Cardiac fibroblast (primary cell): ENCODE results near the gene CYP4F3.

Experiments used
- DNase-seq, 2 donors: peaks; one replicate each; pipeline versions ENCODE4 v3.0.0 to v3.0.0-alpha.2; 2010; ENCODE audit warnings: low read depth in 2 of 2
- H3K4me3 ChIP-seq, 2 donors: replicated peaks in 1 of 2; 1 replicate in 1 of 2; 2 replicates in 1 of 2; pipeline ENCODE4 v1.5.1; 2011; ENCODE audit warnings: low read depth in 2 of 2, low read length in 2 of 2, mild to moderate bottlenecking in 2 of 2, moderate library complexity in 1 of 2
- CTCF ChIP-seq: IDR thresholded peaks from one replicate; pipeline ENCODE4 v1.5.1; 2011; ENCODE audit warnings: low read depth, mild to moderate bottlenecking, low read length, inconsistent platforms

CYP4F3 gene

GRCh38 chr19:15633082-15633835 is 7.4 kb upstream of the CYP4F3 start:
- no peak for DNase-seq
- H3K4me3 ChIP-seq, result no peak overlapping the region
- TF ChIP-seq CTCF, result no peak

- no peak for DNase-seq
- TF ChIP-seq CTCF, result no peak
Observed at GRCh38 chr19:15634105-15634504, 6.6 kb upstream of the CYP4F3 start.

DNA sequence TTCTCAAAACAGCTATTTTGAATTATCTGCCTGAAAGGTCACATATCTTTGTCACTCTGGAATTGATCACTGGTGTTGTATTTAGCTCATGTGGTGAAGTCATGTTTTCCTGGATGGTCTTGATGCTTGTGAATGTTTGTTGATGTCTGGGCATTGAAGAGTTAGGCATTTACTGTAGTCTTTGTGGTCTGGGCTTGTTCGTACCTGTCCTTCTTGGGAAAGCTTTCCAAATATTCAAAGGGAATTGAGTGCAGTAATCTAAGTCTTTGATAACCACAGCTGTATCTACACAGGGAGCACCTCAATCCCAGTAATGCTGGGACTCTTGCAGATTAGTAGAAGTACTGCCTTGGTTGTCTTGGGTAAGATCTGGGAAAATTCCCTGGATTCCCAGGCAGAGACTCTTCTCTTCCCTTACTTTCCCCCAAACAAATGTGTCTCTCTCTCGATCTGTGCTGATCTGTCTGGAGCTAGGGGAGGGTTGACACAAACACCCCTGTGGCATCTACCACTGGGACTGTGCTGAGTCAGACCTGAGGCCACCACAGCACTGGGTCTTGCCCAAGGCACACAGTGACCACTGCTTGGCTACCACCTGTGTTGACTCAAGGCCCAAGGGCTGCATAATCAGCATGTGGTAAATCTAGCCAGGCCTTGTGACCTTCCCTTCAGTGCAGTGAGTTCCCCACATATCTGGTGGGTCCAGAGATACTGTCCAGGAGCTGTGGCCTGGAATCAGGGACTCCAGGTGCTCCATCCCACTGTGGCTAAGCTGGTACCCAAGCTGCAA is 5.5 kb upstream of the CYP4F3 start:
- no peak for TF ChIP-seq CTCF
- no peak for DNase-seq
- no peak overlapping the region for H3K4me3 ChIP-seq

More at GRCh38 chr19:15634105-15634504, 6.6 kb upstream of the CYP4F3 start:
- no peak overlapping the region for H3K4me3 ChIP-seq

DNA sequence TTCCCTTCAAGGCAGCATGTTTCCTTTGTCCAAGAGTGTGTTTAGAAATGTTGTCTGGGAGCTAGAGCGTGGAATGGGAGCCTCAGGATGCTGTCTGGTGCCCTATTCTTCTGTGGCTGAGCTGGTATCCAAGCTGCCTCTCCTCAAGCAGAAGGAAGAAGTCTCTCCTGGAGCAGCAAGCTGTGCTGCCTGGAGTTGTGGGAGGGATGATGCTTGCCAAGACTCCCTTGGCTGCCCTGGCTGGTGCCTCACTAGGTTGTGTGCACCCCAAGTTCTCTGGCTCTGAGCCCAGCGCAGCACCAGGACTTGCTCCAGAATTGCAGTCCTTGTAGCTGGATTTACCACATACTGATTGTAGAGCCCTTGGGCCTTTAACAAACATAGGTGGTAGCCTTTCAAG is 4.7 kb upstream of the CYP4F3 start:
- H3K4me3 ChIP-seq, result no peak overlapping the region
- DNase-seq, result no peak
- TF ChIP-seq CTCF, result no peak

DNA sequence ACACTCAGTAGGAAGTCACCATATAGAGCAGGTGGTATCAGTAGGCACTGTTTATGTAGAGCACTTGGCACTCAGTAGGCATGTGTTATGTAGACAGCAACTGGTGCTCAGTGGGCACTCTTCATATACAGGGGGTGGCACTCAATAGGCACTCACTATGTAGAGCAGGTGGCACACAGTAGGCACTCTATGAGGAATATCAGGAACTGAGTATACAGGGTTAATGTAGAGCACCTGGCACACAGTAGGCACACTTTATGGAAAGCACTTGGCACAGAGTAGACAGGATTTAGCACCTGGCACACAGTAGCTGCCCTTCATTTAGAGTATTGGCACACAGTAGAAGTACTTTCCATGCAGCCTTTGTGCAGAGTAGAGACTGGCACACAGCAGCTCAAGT is 1.1 kb upstream of the CYP4F3 start:
- DNase-seq, result no peak
- TF ChIP-seq CTCF, result no peak
- H3K4me3 ChIP-seq, result no peak overlapping the region

DNA sequence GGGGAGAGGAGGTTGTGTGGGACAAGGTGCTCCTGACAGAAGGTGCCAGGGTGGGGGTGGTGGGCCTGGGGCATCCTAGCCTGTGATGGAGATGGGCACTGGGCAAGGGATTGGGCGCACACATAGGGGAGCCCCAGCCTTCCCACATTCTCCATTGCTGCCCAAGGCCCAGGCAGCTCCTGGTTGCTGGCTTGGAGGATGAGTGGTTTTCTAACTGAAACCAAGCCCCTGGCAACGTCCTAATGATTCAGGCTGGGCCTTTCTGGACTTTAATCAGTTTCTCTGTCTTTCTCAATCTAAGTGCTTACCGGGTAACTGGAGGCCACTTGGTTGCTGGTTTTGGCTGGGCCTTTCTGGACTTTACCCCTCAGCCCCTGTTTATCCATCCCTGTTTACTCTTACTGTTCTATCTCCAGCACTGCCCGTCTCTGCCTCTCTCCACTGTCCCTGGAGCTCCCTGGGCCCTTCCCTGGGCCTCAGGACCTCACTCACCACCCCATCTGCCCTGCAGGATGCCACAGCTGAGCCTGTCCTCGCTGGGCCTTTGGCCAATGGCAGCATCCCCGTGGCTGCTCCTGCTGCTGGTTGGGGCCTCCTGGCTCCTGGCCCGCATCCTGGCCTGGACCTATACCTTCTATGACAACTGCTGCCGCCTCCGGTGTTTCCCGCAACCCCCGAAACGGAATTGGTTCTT is 354 bp downstream of the CYP4F3 start:
- no peak overlapping the region for H3K4me3 ChIP-seq
- TF ChIP-seq CTCF, result no peak
- no peak for DNase-seq
